NCI-H2171 treated with DMSO at 0.1 percent for 48 hours (cell line): ENCODE results near the gene MCC.

Experiments used
- DNase-seq: peaks from one replicate; lab custom pipeline; 2025; lab: John Stamatoyannopoulos, UW

Gene MCC

GRCh38 chr5:113364466-113364865, 123.8 kb downstream of the MCC start:
- no peak for DNase-seq

- no peak for DNase-seq
Measured at GRCh38 chr5:113361701-113362100, 126.6 kb downstream of the MCC start.

- DNase-seq = no peak
Measured at GRCh38 chr5:113359419-113359818, 128.8 kb downstream of the MCC start.

GRCh38 chr5:113358696-113359095, 129.6 kb downstream of the MCC start:
- no peak for DNase-seq

GRCh38 chr5:113357696-113358476, 130.4 kb downstream of the MCC start:
- no peak for DNase-seq

GRCh38 chr5:113356487-113356886, 131.8 kb downstream of the MCC start:
- DNase-seq = no peak

- DNase-seq = no peak
Measured at GRCh38 chr5:113354055-113354454, 134.2 kb downstream of the MCC start.

GRCh38 chr5:113347572-113347971, 140.7 kb downstream of the MCC start:
- no peak for DNase-seq

GRCh38 chr5:113344973-113345940, 143.0 kb downstream of the MCC start:
- no peak for DNase-seq

GRCh38 chr5:113343343-113343742, 144.9 kb downstream of the MCC start:
- DNase-seq = no peak

- DNase-seq = no peak
Measured at GRCh38 chr5:113340537-113340936, 147.7 kb downstream of the MCC start.

- no peak for DNase-seq
Measured at GRCh38 chr5:113338628-113339027, 149.6 kb downstream of the MCC start.

- no peak for DNase-seq
Measured at GRCh38 chr5:113337515-113338415, 150.5 kb downstream of the MCC start.

GRCh38 chr5:113336975-113337374, 151.3 kb downstream of the MCC start:
- peak; percentile 9 for DNase-seq

- no peak for DNase-seq
Measured at GRCh38 chr5:113333411-113333810, 154.8 kb downstream of the MCC start.

- DNase-seq = no peak
Measured at GRCh38 chr5:113331209-113331551, 157.1 kb downstream of the MCC start.

- DNase-seq = peak; percentile 68
Measured at GRCh38 chr5:113330533-113331208, 157.6 kb downstream of the MCC start.

- DNase-seq = no peak
Measured at GRCh38 chr5:113329981-113330380, 158.3 kb downstream of the MCC start.

GRCh38 chr5:113325054-113325453, 163.2 kb downstream of the MCC start:
- DNase-seq = no peak

- no peak for DNase-seq
Measured at GRCh38 chr5:113321276-113321675, 167.0 kb downstream of the MCC start.

GRCh38 chr5:113320273-113320780, 167.9 kb downstream of the MCC start:
- DNase-seq = no peak
